ENCODE results near the gene FMNL2.

DNA sequence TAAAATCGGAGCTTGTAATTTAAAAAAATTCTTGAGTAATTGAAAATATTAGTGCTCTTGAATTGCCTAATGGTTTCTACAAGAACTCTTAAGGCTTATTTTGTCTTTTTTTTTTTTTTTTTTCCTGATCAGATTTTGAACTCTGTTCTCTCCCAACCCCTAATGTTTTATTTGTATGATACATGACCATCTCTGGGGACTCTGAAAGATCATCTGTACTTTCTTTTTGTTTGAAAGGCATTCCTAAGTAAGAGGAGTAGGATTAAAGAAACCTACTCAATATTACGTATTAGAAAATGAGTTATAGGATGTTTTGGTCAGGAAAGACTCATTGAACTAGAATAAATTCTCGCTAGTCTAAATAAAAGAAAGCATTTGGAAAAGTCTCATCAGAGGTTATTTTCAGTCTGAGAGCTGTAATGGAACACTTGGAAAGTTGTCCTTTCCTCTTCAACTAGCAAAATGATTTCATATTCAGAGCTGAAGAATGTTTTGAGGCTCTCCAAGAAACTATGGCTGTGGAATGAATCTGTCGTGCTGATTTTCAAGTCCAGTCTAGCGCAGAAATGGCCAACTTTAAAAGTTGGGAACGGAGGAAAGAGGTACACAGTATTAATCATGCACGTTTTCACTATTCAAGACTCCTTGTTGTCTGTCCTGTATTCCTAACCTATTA is 199.6 kb downstream of the FMNL2 start:
- no peak for TF ChIP-seq EZH2 (IDR thresholded peaks at IDR 0.05)
- TF ChIP-seq FOXP2 (optimal IDR thresholded peaks at IDR 0.05; ENCODE audit: control extremely low read depth, extremely low read length, insufficient read depth), result no peak
